C4-2B (cell line): Measurements from ENCODE around the gene HID1.

ENCODE experiments used
- ZFX ChIP-seq: fragments of 450-650 bp; IDR thresholded peaks from 2 replicates; pipeline ENCODE4 v1.6.1; 2017
- TF ChIP-seq, protein P1 (sequence below): fragments of 450-650 bp; conservative IDR thresholded peaks from 2 replicates; pipeline ENCODE4 v1.5.1; 2017; ENCODE audit warnings: mild to moderate bottlenecking

DNA sequence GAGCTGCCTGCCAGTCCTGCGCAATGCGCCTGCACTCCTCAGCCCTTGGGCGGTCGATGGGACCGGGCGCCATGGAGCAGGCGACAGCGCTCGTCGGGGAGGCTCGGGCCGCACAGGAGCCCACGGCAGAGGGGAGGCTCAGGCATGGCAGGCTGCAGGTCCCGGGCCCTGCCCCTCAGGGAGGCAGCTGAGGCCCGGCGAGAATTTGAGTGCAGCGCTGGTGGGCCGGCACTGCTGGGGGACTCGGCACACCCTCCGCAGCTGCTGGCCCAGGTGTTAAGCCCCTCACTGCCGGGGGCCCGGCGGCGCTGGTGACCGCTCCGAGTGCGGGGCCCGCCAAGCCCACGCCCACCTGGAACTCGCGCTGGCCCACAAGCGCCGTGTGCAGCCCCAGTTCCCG is 65.5 kb downstream of the HID1 start:
- TF ChIP-seq, protein P1, sequence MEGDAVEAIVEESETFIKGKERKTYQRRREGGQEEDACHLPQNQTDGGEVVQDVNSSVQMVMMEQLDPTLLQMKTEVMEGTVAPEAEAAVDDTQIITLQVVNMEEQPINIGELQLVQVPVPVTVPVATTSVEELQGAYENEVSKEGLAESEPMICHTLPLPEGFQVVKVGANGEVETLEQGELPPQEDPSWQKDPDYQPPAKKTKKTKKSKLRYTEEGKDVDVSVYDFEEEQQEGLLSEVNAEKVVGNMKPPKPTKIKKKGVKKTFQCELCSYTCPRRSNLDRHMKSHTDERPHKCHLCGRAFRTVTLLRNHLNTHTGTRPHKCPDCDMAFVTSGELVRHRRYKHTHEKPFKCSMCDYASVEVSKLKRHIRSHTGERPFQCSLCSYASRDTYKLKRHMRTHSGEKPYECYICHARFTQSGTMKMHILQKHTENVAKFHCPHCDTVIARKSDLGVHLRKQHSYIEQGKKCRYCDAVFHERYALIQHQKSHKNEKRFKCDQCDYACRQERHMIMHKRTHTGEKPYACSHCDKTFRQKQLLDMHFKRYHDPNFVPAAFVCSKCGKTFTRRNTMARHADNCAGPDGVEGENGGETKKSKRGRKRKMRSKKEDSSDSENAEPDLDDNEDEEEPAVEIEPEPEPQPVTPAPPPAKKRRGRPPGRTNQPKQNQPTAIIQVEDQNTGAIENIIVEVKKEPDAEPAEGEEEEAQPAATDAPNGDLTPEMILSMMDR: no peak
- TF ChIP-seq ZFX: no peak
